Lung (tissue), 12 donors: ENCODE results near the gene PRKN. TPM values are rescaled to one million over a fixed set of nuclear protein-coding genes. Genes with fewer than 3 reads are reported as not detected.

Experiments used
- ATAC-seq: fragments of 200-7000 bp; cut with Tn5 transposase; one replicate; pipeline ENCODE4 v1.9.1; 2020; ENCODE audit warnings: moderate number of reproducible peaks; ENCODE audit not compliant: insufficient read depth, low FRiP score
- DNase-seq, 3 donors: peaks; one replicate each; pipeline ENCODE4 v3.0.0-alpha.2; 2013 to 2017
- H3K27ac ChIP-seq, 2 donors: one replicate each; pipeline ENCODE4 v1.5.1; 2013; ENCODE audit warnings: mild to moderate bottlenecking in 2 of 2, moderate library complexity in 2 of 2, control low read depth in 1 of 2, inconsistent platforms in 1 of 2, low read depth in 1 of 2, low read length in 1 of 2
- H3K27me3 ChIP-seq, 3 donors: one replicate each; pipeline ENCODE4 v1.5.1; 2013; ENCODE audit warnings: low read length in 2 of 3; ENCODE audit not compliant: control insufficient read depth in 3 of 3, insufficient read depth in 3 of 3
- H3K36me3 ChIP-seq, 4 donors: one replicate each; pipeline ENCODE4 v1.5.1; 2013; ENCODE audit warnings: low read length in 4 of 4, mild to moderate bottlenecking in 1 of 4, moderate library complexity in 1 of 4; ENCODE audit not compliant: control insufficient read depth in 4 of 4, insufficient read depth in 4 of 4
- H3K4me1 ChIP-seq, 5 donors: one replicate each; pipeline ENCODE4 v1.5.1; 2013; ENCODE audit warnings: low read length in 5 of 5, mild to moderate bottlenecking in 2 of 5, moderate library complexity in 1 of 5; ENCODE audit not compliant: control insufficient read depth in 5 of 5, insufficient read depth in 5 of 5
- H3K4me3 ChIP-seq: one replicate; pipeline ENCODE4 v1.5.1; 2013; ENCODE audit warnings: mild to moderate bottlenecking, control low read depth, moderate library complexity
- H3K9ac ChIP-seq, 2 donors: one replicate each; pipeline ENCODE4 v1.5.1; 2013; ENCODE audit warnings: low read length in 2 of 2, control low read depth in 1 of 2; ENCODE audit not compliant: insufficient read depth in 1 of 2
- H3K9me3 ChIP-seq, 4 donors: one replicate each; pipeline ENCODE4 v1.5.1; 2013; ENCODE audit warnings: low read length in 3 of 4, mild to moderate bottlenecking in 1 of 4, moderate library complexity in 1 of 4; ENCODE audit not compliant: control insufficient read depth in 4 of 4, insufficient read depth in 3 of 4
- CTCF ChIP-seq: IDR thresholded peaks from 2 replicates; pipeline ENCODE4 v1.5.1; 2012; ENCODE audit warnings: mild to moderate bottlenecking; ENCODE audit errors: control extremely low read depth, extremely low read depth
- WGBS, 2 donors: extraction: QIAGEN DNeasy Blood & Tissue Kit; methylation state at CpG; one replicate each; pipeline ENCODE4 v1.1.7; 2013; 5-methylcytosine and 5-hydroxymethylcytosine counted together
- polyA plus RNA-seq, 2 donors: library from polyadenylated mRNA; stranded (reverse); fragments of 200-250 nt; gene quantifications; one replicate each; pipeline ENCODE4 v1.2.1, GENCODE V29; 2013
- total RNA-seq, 2 donors: library from RNA; depleted of rRNA in 1 of 2; stranded (reverse); fragments of >200 nt in 1 of 2; gene quantifications; one replicate each; pipeline ENCODE4 v1.2.1, GENCODE V29; 2014 to 2021
- donor health status: control.
- donor health status: control.
- donor health status: Bipolar disorder and iron deficiency.
- donor health status: healthy.
- donor health status: DM: yes; HTN: yes; CAD: no.

The PRKN gene
- total and polyA plus RNA-seq, 4 donors, result 0.27 to 11.2 (median 3.1) TPM

GRCh38 chr6:162198076-162198475 is 529.5 kb downstream of the PRKN start:
- H3K9me3 ChIP-seq, result no peaks in the 10 kb centered on the region
- ATAC-seq (no peak), DNase-seq (no peak)
- no peak for TF ChIP-seq CTCF
- peaks cover 0 to 14% (median 0%) of the 10 kb centered on the region in 5 donors for H3K4me1 ChIP-seq
- WGBS, 2 donors, result 78 to 85% methylated on average over 1 of the region's 1 CpG
- H3K9ac ChIP-seq, result no peak overlapping the region
- H3K4me3 ChIP-seq, result no peak overlapping the region
- no peak overlapping the region for H3K27ac ChIP-seq
- H3K27me3 ChIP-seq, result no peaks in the 10 kb centered on the region
- no peaks in the 10 kb centered on the region for H3K36me3 ChIP-seq

- H3K27me3 ChIP-seq, result no peaks in the 10 kb centered on the region
- no peak overlapping the region for H3K9ac ChIP-seq
- H3K4me1 ChIP-seq, result peaks cover 0 to 5% (median 0%) of the 10 kb centered on the region in 5 donors
- no peaks in the 10 kb centered on the region for H3K36me3 ChIP-seq
- no peaks in the 10 kb centered on the region for H3K9me3 ChIP-seq
- no peak for TF ChIP-seq CTCF
- DNase-seq (no peak), ATAC-seq (no peak)
- no peak overlapping the region for H3K4me3 ChIP-seq
- 86 to 96% methylated on average over 2 of the region's 2 CpGs for WGBS, 2 donors
- no peak overlapping the region for H3K27ac ChIP-seq
Observed at GRCh38 chr6:162195441-162195840, 532.1 kb downstream of the PRKN start.

- ATAC-seq, result no peak
- 88 to 89% methylated on average over 6 of the region's 6 CpGs for WGBS, 2 donors
- Histone ChIP-seq H3K9me3 (peaks cover 0 to 2% (median 0%) of the 10 kb centered on the region in 4 donors), H3K9ac (no peak overlapping the region), H3K27ac (no peak overlapping the region), H3K36me3 (no peaks in the 10 kb centered on the region), H3K4me3 (no peak overlapping the region), H3K27me3 (no peaks in the 10 kb centered on the region), H3K4me1 (peaks cover 0 to 12% (median 0%) of the 10 kb centered on the region in 5 donors)
- no peak for TF ChIP-seq CTCF
- DNase-seq, result no peak
Observed at GRCh38 chr6:162190981-162191380, 536.6 kb downstream of the PRKN start.

GRCh38 chr6:162187168-162187935 is 540.2 kb downstream of the PRKN start:
- 71 to 84% methylated on average over 4 of the region's 4 CpGs for WGBS, 2 donors
- H3K27me3 ChIP-seq, result no peaks in the 10 kb centered on the region
- H3K36me3 ChIP-seq, result no peaks in the 10 kb centered on the region
- peaks cover 0 to 12% (median 0%) of the 10 kb centered on the region in 5 donors for H3K4me1 ChIP-seq
- DNase-seq (peak in 1 of 3 donors; percentile 10), ATAC-seq (no peak)
- peaks cover 0 to 2% (median 0%) of the 10 kb centered on the region in 4 donors for H3K9me3 ChIP-seq
- peak overlapping the region in 1 of 2 donors; percentile 78 for H3K27ac ChIP-seq
- H3K9ac ChIP-seq, result no peak overlapping the region
- H3K4me3 ChIP-seq, result no peak overlapping the region
- no peak for TF ChIP-seq CTCF
